Karpas-422 (cell line): ENCODE measurements around the gene RAB39A. TPM values are rescaled to one million over a fixed set of nuclear protein-coding genes. Genes with fewer than 3 reads are reported as not detected.

Experiments
- DNase-seq: peaks from one replicate; pipeline ENCODE4 v3.0.0-alpha.2; 2015
- H2AFZ ChIP-seq: fragments of 200-600 bp; sonication (generic); 2 replicates; pipeline ENCODE4 v1.6.1; 2014; ENCODE audit warnings: antibody characterized with exemption, low read length, mixed read lengths
- H3K27ac ChIP-seq: fragments of 200-600 bp; sonication (generic); 2 replicates; pipeline ENCODE4 v1.5.1; 2014; ENCODE audit warnings: mild to moderate bottlenecking, low read length, moderate library complexity
- H3K27me3 ChIP-seq: fragments of 200-600 bp; sonication (generic); 2 replicates; pipeline ENCODE4 v1.6.1; 2014; ENCODE audit warnings: low read length, mixed read lengths
- H3K36me3 ChIP-seq: fragments of 200-600 bp; sonication (generic); 2 replicates; pipeline ENCODE4 v1.6.1; 2014; ENCODE audit warnings: low read length, mixed read lengths; ENCODE audit not compliant: insufficient read depth
- H3K4me1 ChIP-seq: fragments of 200-600 bp; sonication (generic); 2 replicates; pipeline ENCODE4 v1.6.1; 2014; ENCODE audit warnings: mild to moderate bottlenecking, low read length, mixed read lengths
- H3K4me2 ChIP-seq: fragments of 200-600 bp; sonication (generic); 2 replicates; pipeline ENCODE4 v1.6.1; 2014; ENCODE audit warnings: low read length, low read depth, mild to moderate bottlenecking; ENCODE audit not compliant: poor library complexity, severe bottlenecking
- H3K4me3 ChIP-seq: fragments of 200-600 bp; sonication (generic); 2 replicates; pipeline ENCODE4 v1.5.1; 2014; ENCODE audit warnings: mild to moderate bottlenecking, antibody characterized with exemption, low read length, mixed read lengths
- H3K79me2 ChIP-seq: fragments of 200-600 bp; sonication (generic); 2 replicates; pipeline ENCODE4 v1.6.1; 2014; ENCODE audit warnings: mild to moderate bottlenecking, low read length, mixed read lengths
- H3K9ac ChIP-seq: fragments of 200-600 bp; sonication (generic); 2 replicates; pipeline ENCODE4 v1.6.0; 2014; ENCODE audit warnings: low read length
- H3K9me2 ChIP-seq: fragments of 200-600 bp; sonication (generic), shearing (Covaris generic); replicated peaks from 2 replicates; pipeline ENCODE4 v1.6.0; 2014; ENCODE audit warnings: mild to moderate bottlenecking, low read length, moderate library complexity; ENCODE audit not compliant: insufficient read depth
- H3K9me3 ChIP-seq: fragments of 300-700, 200-600 bp; sonication (generic); 2 replicates; pipeline ENCODE4 v1.6.1; 2014; ENCODE audit warnings: low read length, mixed read lengths
- H4K20me1 ChIP-seq: fragments of 200-600 bp; sonication (generic); 2 replicates; pipeline ENCODE4 v1.6.1; 2014; ENCODE audit warnings: mild to moderate bottlenecking, antibody characterized with exemption, low read length, low read depth; ENCODE audit not compliant: insufficient read depth
- total RNA-seq: library from RNA; depleted of rRNA; stranded (reverse); fragments of >200 nt; shearing (Covaris generic); gene quantifications from 2 replicates; pipeline ENCODE4 v1.2.3, GENCODE V29; 2014; ENCODE audit warnings: low replicate concordance

Gene RAB39A
- total RNA-seq, 1 experiment from 2014 or later: 52.7 TPM

DNA sequence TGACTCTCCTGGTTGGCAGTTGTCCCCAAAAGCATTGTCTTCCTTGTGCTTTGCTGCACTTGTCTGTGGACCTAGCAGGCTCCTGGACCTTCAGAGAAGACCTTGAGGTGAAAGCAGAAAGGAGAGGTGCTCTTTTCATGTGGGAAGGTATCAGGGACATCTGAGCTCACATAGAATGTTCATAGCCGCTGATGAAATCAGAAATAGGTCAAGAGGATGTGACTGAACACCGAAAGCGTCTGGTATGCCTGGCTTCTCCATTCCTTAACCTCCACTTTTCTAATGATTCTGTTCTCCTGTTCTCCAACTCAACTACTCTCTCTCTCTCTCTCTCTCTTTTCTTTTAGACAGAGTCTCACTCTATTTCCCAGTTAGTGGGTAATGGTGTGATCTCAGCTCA lies 74.2 kb downstream of the RAB39A start:
- Histone ChIP-seq H3K27ac (no peak overlapping the region), H3K4me1 (no peaks in the 10 kb centered on the region), H3K79me2 (no peaks in the 10 kb centered on the region), H3K27me3 (no peaks in the 10 kb centered on the region), H3K4me2 (no peak overlapping the region), H3K36me3 (no peaks in the 10 kb centered on the region), H2AFZ (no peak overlapping the region), H4K20me1 (no peaks in the 10 kb centered on the region), H3K9me2 (no peaks in the 10 kb centered on the region), H3K9me3 (no peaks in the 10 kb centered on the region), H3K9ac (no peak overlapping the region), H3K4me3 (no peak overlapping the region)
- DNase-seq: no peak

DNA sequence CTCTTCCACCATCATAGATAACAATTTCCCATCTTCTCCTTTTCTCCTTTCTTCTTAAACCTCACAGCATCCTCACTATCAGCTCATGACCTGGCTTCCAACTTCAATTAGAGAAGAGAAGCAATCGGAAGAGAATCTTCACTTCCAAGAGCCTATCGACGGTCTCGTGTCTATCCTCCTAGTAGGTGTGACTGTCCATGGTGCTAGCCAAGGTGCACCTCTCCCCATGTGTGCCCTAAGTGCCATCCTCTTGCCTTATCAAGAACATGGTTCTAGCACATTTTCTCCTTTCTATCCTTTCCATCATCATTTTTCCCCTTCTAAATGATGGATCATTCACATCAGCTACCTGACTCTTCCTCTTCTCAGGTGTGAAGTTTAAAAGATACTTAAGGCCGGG lies 75.4 kb downstream of the RAB39A start:
- no peaks in the 10 kb centered on the region for H3K27me3 ChIP-seq
- no peak for DNase-seq
- H4K20me1 ChIP-seq: no peaks in the 10 kb centered on the region
- no peaks in the 10 kb centered on the region for H3K36me3 ChIP-seq
- H3K9ac ChIP-seq: no peak overlapping the region
- no peak overlapping the region for H3K4me2 ChIP-seq
- H3K79me2 ChIP-seq: no peaks in the 10 kb centered on the region
- no peaks in the 10 kb centered on the region for H3K9me3 ChIP-seq
- H3K4me3 ChIP-seq: no peak overlapping the region
- no peaks in the 10 kb centered on the region for H3K9me2 ChIP-seq
- peaks cover 7% of the 10 kb centered on the region for H3K4me1 ChIP-seq
- H2AFZ ChIP-seq: no peak overlapping the region
- H3K27ac ChIP-seq: no peak overlapping the region

DNA sequence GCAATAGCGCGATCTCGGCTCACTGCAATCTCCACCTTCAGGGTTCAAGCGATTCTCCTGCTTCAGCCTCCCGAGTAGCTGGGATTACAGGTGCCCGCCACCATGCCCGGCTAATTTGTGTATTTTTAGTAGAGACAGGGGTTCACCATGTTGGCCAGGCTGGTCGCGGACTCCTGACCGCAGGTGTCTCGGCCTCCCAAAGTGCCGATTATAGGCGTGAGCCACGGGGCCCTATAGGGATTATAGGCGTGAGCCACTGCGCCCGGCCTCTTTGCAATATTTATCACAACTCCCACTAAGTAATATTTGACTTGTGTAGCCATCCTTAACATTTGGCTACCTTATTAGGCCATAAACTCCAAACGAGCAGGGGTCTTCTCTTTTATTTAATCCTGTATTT lies 79.6 kb downstream of the RAB39A start:
- peaks cover 34% of the 10 kb centered on the region for H3K4me1 ChIP-seq
- H3K9ac ChIP-seq: no peak overlapping the region
- H3K4me2 ChIP-seq: peak overlapping the region; percentile 81
- peaks cover 13% of the 10 kb centered on the region; the same call in 1 of the 2 replicates for H4K20me1 ChIP-seq
- H3K27me3 ChIP-seq: no peaks in the 10 kb centered on the region
- no peaks in the 10 kb centered on the region for H3K9me3 ChIP-seq
- peaks cover under 1% of the 10 kb centered on the region; the same call in 1 of the 2 replicates for H3K36me3 ChIP-seq
- H3K79me2 ChIP-seq: peaks cover 41% of the 10 kb centered on the region
- no peak for DNase-seq
- no peak overlapping the region for H3K27ac ChIP-seq
- no peak overlapping the region for H2AFZ ChIP-seq
- no peak overlapping the region for H3K4me3 ChIP-seq
- H3K9me2 ChIP-seq: no peaks in the 10 kb centered on the region

DNA sequence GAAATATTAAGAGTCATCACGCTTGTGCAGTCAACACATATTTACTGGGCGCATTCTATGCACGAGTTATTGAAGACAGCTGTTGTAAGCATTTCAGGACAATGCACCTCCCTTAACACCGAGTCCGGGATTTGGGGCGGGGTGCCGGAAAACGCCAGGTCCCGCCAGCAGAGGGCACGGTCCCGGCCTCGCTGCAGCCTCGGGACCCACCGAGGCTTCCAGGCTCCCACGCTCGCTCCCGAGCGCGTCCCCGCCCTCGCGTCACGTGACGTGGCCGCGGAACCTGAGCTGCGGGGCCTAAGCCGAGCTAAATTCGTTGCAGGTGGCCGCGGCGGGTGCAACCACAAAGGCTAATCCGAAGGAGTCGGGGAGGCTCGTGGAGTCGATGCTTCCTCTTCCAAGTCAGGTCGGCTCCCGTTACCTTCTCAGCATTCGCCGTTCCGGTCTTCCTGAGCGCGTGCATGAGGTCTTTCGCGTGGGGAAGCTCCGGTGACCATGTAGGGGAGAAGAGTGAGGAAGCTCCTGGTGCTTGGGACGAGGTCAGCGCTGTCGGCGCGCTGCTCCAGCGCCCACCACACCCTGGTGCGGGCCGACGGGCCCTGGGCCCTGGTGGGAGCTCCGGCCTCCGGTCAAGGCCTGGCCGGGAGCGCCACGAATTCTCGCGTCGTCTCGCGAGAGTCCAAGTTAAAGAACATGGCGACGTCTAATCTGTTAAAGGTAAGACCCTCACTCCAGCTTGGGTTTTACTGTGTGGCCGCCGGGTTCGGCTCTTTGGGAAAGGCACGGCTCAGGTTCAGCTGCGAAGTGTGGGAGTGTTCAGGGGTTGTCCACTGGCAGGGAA lies 80.6 kb downstream of the RAB39A start, which contains the start of gene CUL5:
Gene CUL5 (plus strand): TSS at position 243 of the 841 bp plus-strand sequence. CDS start 451 bp downstream, at position 694.
- peak within 1 kb of the TSS; percentile 79 for H3K27ac ChIP-seq
- peak within 1 kb of the TSS; percentile 74 for H3K4me3 ChIP-seq
- H3K9me3 ChIP-seq: no peaks in the 10 kb centered on the region
- peaks cover 52% of the 10 kb centered on the region for H3K79me2 ChIP-seq
- H3K4me1 ChIP-seq: peaks cover 43% of the 10 kb centered on the region
- H3K4me2 ChIP-seq: peak within 1 kb of the TSS; percentile 81
- H4K20me1 ChIP-seq: peaks cover 19% of the 10 kb centered on the region; the same call in 1 of the 2 replicates
- H2AFZ ChIP-seq: peak within 1 kb of the TSS; percentile 96
- peaks cover 9% of the 10 kb centered on the region; the same call in 1 of the 2 replicates for H3K36me3 ChIP-seq
- peak within 1 kb of the TSS; percentile 92 for H3K9ac ChIP-seq
- H3K9me2 ChIP-seq: no peaks in the 10 kb centered on the region
- no peaks in the 10 kb centered on the region for H3K27me3 ChIP-seq
- DNase-seq: peak; percentile 100

DNA sequence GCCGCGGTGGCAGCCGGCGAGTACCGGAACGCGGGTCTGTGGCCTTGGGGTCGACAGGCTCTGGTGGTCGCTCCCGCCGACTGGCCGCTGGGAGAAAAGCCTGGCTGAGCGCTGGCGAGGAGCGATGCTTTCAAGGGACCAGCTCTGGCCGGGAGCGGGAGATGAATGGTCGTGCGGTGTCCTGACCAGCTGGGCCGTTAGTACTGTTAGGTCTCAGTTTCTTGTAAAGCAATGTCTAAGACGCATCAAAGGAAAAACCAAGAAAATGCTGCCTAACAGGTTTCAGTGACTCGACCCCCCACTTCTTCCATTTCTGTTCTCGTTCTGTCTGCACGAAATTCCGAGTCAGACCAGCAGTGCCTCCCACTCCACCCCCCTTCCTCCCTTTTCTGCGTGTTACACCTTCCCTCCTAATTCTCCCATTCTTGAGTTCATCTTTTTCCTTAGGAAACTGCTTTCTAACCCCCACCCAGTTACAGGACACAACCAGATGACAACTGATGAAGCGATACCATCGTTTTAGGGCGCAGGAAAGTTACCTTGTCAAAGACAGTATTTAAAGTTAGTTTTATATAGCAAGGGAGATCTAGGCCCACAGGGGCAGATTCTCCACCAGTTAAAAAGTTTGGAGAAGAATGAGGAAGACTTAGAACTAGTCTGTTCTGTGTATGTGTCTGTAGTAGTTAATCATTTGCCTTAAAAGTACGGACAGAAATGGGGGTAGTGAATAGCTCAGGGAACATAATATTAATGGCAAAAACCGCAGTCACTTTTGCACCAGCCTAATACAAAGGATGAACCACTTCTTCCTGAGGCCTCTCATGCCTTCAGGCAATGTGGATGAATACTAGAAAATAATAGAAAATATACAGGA lies 81.5 kb downstream of the RAB39A start:
- peak; percentile 69 for DNase-seq
- H3K36me3 ChIP-seq: peaks cover 9% of the 10 kb centered on the region; the same call in 1 of the 2 replicates
- H2AFZ ChIP-seq: peak overlapping the region; percentile 96; the same call in 1 of the 2 replicates
- peak overlapping the region; percentile 74 for H3K4me3 ChIP-seq
- peak overlapping the region; percentile 79 for H3K27ac ChIP-seq
- H3K9me3 ChIP-seq: no peaks in the 10 kb centered on the region
- H3K9ac ChIP-seq: peak overlapping the region; percentile 92
- peak overlapping the region; percentile 81 for H3K4me2 ChIP-seq
- peaks cover 47% of the 10 kb centered on the region for H3K4me1 ChIP-seq
- peaks cover 20% of the 10 kb centered on the region; the same call in 1 of the 2 replicates for H4K20me1 ChIP-seq
- H3K9me2 ChIP-seq: no peaks in the 10 kb centered on the region
- no peaks in the 10 kb centered on the region for H3K27me3 ChIP-seq
- peaks cover 60% of the 10 kb centered on the region for H3K79me2 ChIP-seq

DNA sequence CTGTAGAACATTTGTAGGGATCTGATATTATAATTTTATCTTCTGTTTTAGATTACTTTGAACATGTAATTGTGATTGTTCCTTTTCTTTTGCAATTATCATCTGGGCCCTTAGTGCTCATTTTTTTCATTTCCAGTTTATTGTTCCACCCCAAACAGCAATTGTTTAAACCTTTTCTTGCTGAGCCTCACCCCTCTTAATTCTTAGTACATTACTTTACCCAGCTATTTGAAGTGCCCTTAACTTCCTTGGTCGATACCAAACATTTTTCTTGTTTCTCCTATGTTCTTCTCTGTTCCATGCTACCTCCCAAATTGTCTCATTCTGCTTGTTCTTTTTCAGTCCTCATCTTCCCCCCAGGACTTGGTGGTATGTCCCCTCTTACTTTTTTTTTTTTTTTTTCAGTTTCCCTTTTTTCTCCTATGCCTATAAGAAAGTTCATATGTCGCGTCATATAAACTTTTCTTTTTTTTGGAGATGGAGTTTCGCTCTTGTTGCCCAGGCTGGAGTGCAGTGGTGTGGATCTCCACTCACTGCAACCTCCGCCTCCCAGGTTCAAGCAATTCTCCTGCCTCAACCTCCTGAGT lies 84.0 kb downstream of the RAB39A start:
- no peaks in the 10 kb centered on the region for H3K27me3 ChIP-seq
- H3K9me2 ChIP-seq: no peaks in the 10 kb centered on the region
- peaks cover 34% of the 10 kb centered on the region; the same call in 1 of the 2 replicates for H4K20me1 ChIP-seq
- peak overlapping the region; percentile 81 for H3K4me2 ChIP-seq
- peaks cover 21% of the 10 kb centered on the region; the same call in 1 of the 2 replicates for H3K36me3 ChIP-seq
- H3K9me3 ChIP-seq: no peaks in the 10 kb centered on the region
- H3K9ac ChIP-seq: no peak overlapping the region
- H2AFZ ChIP-seq: no peak overlapping the region
- peaks cover 85% of the 10 kb centered on the region for H3K79me2 ChIP-seq
- H3K4me3 ChIP-seq: no peak overlapping the region
- DNase-seq: no peak
- H3K4me1 ChIP-seq: peaks cover 47% of the 10 kb centered on the region
- no peak overlapping the region for H3K27ac ChIP-seq
